A549 treated with AZD2906 at 1 μM for 4 hours (cell line): ENCODE results near the gene MED23. TPM values are rescaled to one million over a fixed set of nuclear protein-coding genes. Genes with fewer than 3 reads are reported as not detected.

Experiments used
- total RNA-seq: library from RNA; stranded (reverse); fragments of 200-300 nt; extraction: Qiagen RNA extraction; gene quantifications from 5 replicates; pipeline ENCODE4 v1.2.3, GENCODE V29; 2022

MED23 gene, protein sequence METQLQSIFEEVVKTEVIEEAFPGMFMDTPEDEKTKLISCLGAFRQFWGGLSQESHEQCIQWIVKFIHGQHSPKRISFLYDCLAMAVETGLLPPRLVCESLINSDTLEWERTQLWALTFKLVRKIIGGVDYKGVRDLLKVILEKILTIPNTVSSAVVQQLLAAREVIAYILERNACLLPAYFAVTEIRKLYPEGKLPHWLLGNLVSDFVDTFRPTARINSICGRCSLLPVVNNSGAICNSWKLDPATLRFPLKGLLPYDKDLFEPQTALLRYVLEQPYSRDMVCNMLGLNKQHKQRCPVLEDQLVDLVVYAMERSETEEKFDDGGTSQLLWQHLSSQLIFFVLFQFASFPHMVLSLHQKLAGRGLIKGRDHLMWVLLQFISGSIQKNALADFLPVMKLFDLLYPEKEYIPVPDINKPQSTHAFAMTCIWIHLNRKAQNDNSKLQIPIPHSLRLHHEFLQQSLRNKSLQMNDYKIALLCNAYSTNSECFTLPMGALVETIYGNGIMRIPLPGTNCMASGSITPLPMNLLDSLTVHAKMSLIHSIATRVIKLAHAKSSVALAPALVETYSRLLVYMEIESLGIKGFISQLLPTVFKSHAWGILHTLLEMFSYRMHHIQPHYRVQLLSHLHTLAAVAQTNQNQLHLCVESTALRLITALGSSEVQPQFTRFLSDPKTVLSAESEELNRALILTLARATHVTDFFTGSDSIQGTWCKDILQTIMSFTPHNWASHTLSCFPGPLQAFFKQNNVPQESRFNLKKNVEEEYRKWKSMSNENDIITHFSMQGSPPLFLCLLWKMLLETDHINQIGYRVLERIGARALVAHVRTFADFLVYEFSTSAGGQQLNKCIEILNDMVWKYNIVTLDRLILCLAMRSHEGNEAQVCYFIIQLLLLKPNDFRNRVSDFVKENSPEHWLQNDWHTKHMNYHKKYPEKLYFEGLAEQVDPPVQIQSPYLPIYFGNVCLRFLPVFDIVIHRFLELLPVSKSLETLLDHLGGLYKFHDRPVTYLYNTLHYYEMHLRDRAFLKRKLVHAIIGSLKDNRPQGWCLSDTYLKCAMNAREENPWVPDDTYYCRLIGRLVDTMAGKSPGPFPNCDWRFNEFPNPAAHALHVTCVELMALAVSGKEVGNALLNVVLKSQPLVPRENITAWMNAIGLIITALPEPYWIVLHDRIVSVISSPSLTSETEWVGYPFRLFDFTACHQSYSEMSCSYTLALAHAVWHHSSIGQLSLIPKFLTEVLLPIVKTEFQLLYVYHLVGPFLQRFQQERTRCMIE (N-terminal part only)
- total RNA-seq = 5.9 to 7.1 TPM (median 6.3 TPM) in 5 replicates

DNA sequence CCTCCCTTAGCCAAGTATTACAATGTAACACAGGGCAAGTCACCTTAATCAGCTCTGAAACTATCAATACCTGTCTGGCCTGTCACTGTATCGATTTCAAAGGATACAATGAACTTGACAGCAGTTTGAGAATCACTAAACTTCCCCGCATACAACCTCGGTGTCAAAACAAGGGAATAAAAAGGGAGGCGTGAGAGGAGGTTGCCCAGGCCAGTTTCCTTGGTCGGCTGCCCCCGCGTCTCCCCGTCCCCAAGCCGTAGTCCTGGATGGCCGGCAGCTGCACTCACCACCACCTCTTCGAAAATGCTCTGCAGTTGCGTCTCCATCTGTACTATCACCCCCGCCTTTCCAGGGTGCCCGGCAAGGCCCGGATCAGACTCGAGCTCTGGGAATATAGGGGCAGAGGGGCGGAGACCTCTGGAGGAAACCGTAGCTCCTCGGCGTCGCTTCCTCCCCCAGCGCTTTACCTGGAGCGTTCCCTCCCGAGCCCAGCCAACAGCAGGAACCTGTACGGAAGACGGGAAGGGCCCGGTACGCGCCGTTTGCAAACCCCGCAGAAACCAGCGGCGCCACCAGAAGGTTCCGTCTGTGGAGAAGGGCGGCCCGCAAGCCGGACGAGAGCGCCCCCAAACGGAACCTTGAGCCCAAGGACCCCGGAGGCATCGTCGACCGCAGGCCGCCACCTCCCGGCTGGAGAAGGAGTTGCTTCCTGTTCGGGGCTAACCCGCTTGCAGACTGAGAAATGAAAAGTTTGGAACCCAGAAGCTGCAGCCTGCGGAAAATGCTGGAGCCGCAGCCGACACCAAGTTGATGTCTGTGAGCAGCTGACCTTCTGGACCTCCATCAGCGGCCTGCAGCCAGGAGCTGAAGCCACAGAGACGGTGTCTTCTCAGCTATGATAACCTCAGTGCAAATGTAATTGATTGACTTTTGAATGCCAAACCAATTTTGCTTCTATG is at the start of gene MED23:
Gene MED23, minus strand, starts transcription at position 519 of the 959 bp plus-strand sequence. Its CDS starts 193 bp downstream, at position 326.

DNA sequence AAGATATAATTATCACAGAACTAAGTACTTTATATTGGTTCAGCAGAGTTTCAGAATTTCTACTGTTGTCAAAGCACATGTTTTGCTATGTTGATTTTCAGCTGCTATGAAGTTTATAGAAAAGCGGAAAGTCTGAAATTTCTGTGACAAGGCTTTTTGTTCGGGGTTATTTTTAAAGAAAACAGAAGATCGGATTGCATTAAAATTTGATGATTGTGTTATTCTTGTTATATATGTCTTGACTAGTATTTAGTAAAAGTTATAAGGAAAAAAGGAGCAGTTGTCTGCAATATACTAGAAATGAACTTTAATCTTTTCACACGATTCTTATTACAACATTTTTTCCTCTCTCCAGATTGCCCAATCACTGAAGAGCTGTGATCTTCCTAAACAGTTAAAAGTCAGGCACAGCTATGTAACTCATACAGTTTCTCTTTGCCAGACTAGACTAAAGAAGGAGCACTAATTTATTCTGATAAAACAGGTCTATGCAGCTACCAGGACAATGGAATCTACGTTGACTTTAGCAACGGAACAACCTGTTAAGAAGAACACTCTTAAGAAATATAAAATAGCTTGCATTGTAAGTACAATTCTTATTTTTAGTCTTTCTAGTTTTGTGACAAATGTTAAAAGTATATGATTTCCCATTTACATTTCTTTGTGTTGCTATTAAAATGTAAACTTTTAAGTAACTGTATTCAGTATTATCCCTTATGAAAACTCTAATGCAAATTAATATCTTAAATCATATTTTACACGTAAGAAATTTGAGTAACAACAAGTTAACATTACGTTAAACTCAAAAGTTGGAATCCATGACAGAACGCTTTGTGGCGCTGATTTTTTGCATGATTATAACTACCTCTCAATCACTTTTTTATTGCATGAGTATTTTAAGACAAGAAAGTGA is 9.1 kb upstream of the MED23 start, which contains the start of gene ENPP3:
Gene ENPP3, plus strand, starts transcription at position 423 of the 913 bp plus-strand sequence. Its CDS starts 83 bp downstream, at position 506.

DNA sequence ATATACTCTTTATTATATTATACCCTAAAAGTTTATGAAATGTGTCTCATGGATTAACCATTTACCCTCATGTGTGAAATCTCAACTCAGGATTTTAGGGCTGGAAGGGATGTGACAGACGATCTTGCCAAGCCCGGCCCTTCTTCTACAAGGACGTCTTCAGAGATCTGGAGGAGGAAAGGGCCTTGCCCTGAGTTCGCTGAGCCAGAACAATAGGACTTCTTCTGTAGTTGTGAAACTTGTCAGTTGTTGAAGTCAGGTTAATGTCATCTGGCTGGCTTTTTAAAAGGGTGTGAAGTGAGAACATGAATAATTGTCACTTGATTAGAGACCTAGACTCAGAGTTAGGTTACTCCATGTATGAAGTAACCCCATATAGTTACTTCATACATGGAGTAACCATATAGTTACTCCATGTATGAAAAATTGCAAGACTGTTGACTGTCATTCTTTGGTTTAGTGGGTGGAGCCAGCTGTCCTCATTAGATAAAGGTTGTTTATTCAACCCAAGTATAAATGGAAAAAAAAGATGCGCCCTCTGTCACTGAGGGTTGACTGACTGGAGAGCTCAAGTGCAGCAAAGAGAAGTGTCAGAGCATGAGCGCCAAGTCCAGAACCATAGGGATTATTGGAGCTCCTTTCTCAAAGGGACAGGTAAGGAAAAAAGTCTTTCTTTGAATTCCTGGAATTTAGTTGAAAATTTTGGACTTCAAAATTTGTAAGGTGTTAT is 55.2 kb downstream of the MED23 start, which contains the start of gene ARG1:
Gene ARG1, plus strand, starts transcription at position 541 of the 730 bp plus-strand sequence. Its CDS starts 57 bp downstream, at position 598.

Other genes starting within 250 kb of the MED23 start
- gene ARG1, start 55.0 kb downstream of the MED23 start, total RNA-seq = not detected in 5 replicates
- not detected in 5 replicates for gene ENPP3, start 9.1 kb upstream of the MED23 start, total RNA-seq
- gene OR2A4, start 73.2 kb upstream of the MED23 start, total RNA-seq = not detected in 5 replicates
- not detected in 5 replicates for gene CTAGE9, start 82.8 kb upstream of the MED23 start, total RNA-seq
- gene ENPP1, start 179.8 kb upstream of the MED23 start, total RNA-seq = 1.0 to 1.4 TPM (median 1.4 TPM) in 5 replicates